NOMO-1 treated with dmso at 0.1 percent for 144 hours (cell line): Measurements from ENCODE around the gene INTS6.
A peak's percentile ranks its signal among the peaks of the same experiment; 100 is the strongest.

Experiments
- DNase-seq: peaks from one replicate; lab custom pipeline; 2025; ENCODE audit not compliant: unreplicated experiment; lab: John Stamatoyannopoulos, UW

INTS6 gene

DNA sequence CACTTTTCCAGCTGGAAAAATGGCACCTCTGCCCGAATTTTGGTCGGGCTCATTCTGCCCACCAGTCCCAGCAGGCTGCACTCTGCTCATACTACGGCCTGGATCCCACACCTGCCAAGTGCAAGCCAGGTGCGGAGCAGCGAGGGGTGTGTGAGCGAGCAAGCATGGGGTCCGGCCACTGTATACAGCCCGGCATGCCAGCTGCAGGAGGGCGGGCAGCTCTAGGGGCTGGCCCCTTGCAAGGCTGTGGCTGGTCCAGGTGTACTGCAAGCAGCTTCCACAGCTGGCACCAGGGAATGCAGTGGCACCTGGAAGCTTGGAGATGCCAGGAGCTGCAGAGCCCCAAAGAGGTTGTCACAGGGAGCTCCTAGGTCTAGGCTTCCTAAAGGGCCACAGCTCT is 2.7 kb upstream of the INTS6 start:
- no peak for DNase-seq

DNA sequence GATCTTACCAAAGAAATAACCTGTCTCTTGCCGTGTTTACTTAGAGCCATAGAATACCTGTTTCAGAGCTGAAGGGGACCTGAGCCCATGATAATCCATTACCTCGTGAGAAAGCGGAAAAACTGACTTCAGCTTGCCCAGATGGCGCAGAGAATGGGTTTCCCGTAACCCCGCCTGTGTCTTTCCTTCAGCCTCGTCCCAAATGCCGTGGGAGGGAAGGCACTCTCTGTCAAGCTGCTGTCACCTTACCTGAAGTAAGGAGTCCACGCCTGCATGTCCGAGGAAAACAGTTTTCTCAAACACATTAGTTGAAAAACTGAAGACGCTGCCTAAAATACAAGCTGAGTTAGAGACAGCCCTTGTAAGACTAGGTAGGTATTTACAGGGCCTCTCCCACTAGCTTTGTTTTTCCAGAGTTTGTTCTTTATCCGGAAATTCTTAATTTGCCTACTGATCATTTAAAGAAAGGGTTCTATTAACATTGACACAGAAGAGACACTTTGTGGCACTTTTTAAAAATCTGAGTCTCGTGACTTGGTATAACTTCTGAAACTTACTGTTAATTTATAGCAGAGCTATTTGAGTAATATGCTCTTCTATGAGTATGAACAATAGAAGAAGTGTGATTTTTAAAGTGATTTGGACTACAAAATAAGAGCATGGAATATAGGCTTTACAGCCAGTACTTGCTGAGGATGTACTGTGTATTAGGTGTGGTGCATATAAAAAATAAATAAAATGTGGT is 1.3 kb upstream of the INTS6 start:
- DNase-seq = no peak

DNA sequence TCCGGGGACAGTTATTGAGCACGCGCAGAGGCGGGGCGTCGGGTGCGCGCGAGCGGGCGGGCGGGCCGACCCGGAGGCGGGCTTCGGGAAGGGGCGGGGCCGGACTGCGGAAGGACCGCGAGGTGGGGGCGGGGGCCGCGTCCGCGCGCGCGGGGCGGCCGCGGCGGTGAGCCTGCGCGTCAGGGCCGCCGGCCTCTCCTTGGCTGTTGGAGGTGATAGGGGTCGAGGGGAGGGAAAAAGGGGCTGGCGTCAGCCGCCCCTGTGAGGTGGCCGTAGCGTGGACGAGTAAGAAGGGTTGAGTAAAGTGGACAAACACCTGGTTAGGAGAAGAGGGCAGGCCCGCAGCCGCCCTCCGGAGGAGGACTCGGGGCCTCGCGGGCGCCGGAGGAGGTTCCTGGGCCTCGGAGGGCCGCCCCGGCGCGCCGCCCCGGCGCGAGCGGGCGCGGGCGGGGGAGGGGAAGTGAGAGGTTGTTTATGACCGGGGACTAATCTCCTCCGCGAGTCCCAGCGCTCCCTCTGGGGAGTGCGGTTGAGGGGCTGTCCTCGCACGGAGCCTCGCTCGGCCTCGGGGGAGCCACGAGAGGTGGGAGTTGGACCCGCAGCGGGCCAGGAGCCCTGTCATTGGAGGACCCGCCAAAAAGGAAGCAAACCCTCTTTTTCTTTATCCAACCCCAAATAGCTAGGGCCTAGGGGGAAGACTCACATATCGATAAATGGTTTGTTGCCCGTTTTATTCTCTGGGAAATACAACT is 547 bp upstream of the INTS6 start:
- peak; percentile 82 for DNase-seq

DNA sequence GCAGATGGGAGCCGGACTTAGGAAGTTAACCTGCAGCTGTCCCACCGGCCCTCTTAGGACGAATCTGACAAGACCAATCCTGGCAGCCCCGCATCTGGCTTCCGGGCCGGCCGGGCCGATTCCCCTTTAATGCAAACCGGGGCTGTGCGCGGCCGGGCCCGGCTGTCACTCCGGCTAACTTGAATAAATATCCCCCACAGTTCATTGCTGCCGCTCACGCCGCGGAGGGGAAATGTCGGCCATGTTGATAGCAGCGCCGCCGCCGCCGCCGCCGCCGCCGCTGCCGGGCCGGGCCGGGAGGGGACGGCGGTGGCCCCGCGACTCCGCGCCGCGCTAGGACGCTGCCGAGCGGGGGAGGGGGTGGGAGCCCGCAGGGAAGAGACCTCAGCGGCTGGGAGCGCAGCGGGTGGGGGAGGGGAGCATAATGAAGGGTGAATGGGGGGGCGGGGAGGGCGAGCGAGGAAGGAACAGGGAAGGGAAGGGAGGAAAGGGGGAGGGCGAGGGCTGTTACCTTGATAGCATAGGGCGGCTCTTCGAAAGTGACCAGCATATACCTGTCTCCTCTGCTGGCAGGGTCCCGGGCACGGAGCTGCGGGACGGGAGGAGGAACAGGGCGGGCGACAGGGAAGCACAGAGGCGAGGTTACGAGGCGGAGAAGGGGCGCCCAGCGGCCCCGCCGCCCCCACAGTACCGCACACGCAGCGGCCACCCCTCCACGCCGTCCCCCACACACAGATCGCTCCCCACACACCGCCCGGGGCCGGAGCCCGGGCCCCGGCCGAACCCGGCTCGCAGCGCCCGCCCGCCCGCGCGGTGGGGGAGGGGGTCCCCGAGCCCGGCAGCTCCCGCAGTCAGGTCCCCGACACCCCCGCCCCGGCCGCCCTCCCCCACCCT is 1.1 kb downstream of the INTS6 start:
- peak; percentile 69 for DNase-seq

DNA sequence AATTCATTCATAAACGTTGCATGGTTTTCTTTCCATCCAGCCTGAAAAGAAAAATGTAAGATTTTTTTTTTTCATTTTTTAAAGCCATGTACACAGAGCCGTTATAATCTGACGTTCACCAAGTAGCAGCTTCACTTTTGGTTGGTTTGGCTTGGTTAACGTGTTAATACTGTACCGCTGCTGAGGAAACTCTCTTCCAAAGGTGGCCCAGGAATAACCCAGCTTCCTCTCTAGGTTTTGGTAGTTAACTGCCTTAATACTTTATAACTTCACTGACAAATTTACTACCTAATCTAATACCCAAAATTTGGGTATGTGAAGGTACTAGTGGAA is 1.7 kb downstream of the INTS6 start:
- no peak for DNase-seq

DNA sequence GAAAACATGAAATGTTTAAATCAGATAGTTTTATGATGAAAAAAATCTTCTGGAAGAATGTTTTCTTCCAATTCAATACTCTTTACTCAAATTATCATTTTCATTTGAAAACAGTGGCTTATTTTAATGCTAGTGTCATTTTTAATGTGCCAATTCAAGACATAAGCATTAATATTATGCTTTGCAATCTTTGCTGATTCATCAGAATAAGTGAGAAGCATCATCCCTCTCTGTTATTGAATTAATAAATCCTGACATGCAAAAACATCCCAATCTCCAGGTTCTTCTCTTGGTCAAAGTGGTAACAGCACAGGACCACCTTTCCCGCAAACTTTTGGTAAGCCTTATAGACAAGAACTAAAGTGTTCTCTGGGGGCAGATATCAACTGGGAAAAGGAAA is 3.8 kb downstream of the INTS6 start:
- DNase-seq = no peak

DNA sequence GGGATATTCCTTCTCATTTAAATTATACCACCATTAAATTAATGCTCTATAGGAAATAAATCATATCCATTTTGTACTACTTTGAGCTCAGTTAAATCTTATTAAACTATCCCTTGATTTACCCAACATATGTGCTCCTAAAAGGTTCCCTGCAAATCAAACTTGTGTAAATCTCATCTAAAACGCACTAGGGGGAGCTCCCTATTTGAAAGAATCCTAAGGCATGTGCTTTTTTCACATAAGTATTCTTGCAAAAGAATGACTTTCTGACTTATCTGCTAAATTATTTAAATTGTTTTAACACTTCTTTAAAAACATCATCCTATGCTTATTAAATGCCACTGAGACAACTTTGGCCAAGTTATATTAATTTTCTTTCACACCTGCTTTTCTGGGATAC is 7.9 kb downstream of the INTS6 start:
- no peak for DNase-seq

DNA sequence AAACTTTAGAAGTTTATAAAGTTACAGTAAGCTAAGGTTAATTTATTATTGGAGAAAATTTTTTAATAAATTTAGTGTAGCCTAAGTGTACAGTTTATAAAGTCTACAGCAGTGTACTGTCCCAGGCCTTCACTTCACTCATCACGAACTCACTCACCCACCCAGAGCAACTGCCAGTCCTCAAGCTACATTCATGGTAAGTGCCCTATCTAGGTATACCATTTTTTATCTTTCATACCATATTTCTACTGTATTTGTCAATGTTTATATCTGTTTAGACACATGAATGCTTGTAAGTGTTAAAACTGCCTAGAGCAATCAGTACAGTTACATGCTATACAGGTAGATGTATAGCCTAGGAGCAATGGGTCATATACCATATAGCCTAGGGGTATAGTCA is 12.5 kb downstream of the INTS6 start:
- DNase-seq = no peak

DNA sequence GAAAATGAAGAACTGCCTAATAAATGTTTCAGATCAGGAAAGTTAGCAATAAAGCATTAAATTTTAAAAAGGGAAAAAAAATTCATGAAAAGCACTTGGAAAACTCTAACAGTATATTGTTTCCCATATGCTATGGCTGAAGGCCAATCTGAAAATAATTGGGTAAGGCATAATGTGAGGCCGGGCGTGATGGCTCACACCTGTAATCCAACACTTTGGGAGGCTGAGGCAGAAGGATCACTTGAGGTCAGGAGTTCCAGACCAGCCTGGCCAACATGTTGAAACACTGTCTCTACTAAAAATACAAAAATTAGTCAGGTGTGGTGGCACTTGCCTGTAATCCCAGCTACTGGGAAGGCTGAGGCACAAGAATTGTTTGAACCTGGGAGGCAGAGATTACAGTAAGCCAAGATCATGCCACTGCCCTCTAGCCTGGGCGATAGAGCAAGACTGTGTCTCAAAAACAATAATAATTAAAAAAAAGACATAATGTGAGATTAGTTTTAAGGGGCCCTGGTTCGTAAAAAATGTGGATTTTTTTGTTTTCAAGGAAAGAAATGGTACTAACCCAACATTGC is 15.2 kb downstream of the INTS6 start:
- no peak for DNase-seq

DNA sequence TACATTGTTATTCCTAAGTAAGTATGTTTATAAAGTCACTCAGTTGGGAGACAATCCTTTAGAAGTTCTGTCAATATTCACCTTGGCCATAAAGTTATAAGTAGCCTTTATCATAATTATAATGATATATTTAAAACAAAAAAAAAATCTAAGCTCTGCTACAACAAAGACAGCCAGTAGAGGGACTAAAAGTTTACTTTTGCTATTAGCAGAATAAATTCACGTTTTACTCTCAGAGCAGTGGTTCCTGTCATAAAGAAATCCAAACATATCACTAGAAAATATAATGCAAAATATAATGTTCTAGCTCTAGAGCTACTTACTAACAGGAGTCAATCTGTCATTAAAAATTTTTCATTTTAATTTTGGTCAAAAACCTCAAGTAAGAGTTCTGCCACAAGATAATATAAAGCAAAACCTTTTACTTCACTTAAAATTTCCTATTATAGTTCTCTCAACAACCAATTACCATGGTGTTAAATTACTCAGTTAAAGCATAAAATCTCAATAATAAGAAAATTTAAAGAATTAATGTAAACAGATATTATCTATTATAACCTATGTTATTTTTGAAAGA is 17.7 kb downstream of the INTS6 start:
- DNase-seq = no peak

DNA sequence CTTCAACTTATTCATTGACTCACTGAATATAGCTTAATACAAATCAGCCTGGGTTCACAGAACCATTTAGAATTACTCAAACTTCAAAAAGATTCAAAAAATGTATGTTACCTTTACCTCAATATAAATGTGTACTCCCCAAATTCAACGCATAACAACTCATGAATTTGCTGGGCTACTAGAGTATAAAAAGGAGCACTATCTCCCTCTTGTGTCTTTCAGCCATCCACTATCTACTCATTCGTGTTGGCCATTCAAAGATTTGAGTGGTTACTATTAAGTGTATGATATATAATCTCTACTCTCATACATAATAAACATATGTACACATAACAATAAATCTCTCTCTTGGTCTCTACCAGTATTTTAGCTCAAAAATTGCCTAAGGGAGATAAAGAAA is 20.3 kb downstream of the INTS6 start:
- DNase-seq = no peak

DNA sequence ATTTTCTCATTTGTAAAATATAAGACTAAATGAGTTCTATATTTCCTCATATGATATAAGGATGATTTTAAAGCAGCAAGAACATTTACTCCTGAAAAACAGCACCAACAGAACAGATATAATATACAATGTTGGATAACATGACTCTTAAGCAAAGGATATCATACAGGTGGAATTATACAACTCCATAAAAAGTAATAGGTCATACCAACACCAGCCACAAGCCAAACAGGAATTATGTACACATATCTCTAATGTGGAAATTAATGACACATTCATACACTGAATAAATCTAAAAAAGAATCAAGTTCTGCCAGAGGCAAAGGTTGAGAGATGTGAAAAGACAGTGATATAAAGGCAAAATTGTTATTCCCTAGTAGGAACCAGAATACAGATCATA is 25.9 kb downstream of the INTS6 start:
- DNase-seq = no peak

DNA sequence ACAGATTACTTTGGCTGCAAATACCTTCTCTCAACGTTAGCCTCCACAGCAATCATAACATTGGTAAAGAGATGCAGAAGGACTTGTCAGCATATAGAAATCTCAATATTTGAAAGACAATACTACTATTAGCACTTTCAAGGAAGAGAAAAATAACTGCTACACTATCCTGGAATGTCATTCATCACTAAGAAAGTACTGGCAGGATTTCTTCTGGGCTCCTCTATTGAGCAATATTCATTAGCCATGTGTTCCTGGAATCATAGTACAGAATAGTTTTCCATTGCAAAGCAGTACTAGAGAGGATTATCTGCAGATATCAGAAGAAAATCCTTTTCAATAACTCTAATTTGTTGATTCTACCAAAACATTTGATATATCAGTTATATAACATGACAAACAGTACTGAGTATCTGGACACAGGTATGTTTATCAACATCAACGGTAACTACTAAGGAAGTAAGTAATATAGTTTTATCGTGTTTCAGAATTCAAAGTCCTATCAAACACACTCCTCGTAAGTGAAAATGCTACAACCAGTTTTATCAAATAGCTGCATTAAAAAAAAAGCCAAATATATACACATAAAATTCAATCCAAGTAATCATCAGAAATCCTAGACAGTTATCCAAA is 27.3 kb downstream of the INTS6 start:
- no peak for DNase-seq

DNA sequence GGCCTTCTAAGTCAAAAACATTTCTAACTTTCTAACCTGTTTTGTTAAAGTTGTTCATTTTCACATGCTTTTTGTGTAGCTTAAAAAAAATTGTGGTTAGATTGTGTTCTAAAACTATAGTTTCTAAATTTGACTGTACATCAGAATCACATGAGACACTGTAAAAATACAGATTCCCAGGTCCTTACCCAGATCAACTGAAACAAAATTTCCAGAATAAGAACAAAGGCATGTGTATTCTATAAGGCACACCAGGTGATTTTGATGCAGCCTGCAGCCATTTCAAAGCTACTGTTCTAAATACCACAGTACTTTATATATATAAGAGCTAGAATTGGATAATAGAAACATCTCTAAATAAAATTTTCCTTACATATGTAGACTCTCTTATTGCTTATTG is 29.1 kb downstream of the INTS6 start:
- DNase-seq = no peak

DNA sequence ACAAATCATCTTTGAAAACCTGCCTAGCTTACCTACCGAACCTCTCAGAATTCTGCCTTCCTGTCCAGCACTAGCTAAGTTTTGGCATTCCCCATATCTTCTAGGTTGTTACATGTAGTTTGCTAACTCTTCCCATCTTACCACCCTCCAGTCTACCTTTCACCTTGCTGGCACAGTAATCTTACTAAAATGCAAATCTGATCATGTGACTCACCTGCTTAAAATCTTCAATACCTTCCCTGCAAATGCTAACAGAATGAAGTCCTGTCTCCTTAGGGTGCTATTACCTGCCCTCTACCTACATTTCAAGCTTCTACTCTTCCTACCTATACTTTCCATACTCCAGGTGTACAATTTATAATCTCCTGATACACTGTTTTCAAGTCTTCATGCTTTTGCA is 30.4 kb downstream of the INTS6 start:
- no peak for DNase-seq

DNA sequence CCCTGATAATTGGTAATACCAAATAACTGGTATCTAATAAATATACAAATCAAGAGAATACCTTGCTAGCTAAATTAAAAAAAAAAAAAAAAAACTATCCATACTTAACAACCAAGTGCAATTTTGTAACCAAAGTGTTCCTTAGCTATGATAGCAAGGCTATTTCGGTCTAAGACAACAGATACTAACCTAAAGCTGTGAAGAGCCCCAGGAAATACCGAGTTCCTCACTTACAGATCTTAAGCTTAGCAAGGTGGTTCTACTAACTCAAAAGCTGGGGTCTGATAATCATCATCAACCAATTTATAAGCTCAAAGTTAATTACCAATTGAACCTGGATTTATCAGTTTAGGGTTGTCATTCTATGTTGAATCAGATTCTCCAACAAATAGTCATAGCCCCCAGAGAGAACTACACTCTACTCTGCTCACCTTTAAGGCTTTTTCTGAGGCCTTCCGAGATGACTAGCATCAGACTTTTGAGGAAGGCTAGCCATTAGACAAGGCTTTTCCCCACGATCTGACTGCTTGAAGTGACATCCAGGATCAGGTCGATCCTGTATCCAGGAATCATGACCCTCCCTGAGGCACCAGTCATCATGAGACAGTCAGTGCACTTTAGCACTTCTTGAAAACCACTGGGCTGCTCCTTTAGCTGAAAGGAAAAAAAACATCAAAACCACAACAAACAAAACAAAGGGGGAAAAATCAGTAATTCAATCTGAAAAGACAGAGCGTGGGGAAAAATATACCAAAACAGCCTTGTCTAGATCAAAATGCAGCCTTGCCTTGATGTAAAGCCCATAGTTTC is 31.9 kb downstream of the INTS6 start:
- no peak for DNase-seq

DNA sequence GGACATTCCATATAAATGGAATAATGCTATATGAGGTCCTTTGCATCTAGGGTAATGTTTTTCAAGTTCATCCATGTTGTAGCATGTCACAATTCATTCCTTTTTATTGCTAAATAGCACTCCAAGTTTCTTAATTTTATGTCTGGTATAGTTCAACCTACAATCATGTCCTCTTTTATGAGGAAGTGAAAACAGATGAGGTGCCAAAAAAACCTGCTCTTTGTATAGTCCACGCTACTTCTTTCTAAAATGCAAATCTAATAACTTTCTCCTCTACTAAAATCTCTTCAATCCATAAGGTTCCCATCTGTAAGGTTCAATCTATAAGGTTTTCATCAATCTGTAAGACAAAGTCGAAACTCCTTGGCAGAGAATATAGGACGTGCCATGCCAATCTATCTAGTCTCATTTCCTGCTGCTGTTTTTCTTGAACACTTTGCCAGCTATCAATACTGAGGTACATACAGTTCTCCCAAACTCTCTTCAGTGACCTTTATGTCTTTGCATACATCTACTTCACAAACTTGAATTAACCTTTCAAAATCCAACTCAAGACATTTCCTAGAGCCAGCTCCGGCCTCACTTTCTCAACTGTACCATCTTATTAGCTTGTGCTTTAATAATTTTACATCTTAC is 33.7 kb downstream of the INTS6 start:
- no peak for DNase-seq

DNA sequence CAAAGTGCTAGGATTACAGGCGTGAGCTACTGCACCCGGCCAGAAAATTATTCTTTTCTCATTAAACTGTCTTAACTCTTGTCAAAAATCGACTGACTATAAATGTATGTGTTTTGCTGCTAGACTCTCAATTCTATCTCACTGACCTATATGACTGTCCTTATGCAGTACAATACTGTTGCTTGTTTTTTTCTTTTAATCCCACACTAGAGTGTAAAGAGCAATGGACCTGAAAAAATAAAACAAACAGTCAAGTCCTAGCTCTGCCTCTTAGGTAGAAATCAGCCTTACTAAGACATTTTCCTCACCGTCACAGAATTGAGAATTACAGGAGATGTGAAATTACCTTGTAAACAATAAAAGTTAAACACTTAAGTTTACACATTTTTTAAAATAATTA is 35.1 kb downstream of the INTS6 start:
- no peak for DNase-seq

DNA sequence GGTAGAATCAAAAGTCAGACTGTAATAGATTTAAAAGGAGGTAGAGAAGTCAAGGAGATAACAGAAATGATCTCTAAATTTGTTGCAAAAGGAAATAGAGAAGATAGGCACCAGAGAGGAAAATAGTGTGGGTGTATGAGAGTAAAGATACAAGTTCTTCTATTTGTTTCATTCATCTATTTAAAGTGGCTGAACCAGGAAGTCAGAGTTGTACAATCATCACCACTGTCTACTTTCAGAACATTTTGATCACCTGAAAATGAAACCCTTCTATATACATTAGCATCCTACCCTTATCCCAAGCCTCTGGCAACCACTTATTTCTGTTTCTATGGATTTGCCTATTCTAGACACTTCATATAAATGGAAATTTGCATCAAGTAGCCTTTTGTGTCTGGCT is 36.7 kb downstream of the INTS6 start:
- no peak for DNase-seq
